ENCODE measurements around the gene SCARB1.

GRCh38 chr12:124876171-124876570 is 12.5 kb upstream of the SCARB1 start:
- TF ChIP-seq EZH2 (IDR thresholded peaks at IDR 0.05; ENCODE audit: insufficient read depth, poor library complexity, severe bottlenecking) (no peak), EZH2phosphoT487 (IDR thresholded peaks at IDR 0.05; ENCODE audit: insufficient read depth, low read depth) (no peak)
